ENCODE data around the gene DUSP14. TPM values are rescaled to one million over a fixed set of nuclear protein-coding genes. Genes with fewer than 3 reads are reported as not detected.

Gene DUSP14
- total and polyA plus RNA-seq, 2 of the 13 experiments (the other 11 are each of a cell fraction or from before 2014, with no cell fraction given): 33.5 to 39.8 TPM

GRCh38 chr17:37490022-37490587 lies 414 bp downstream of the DUSP14 start (continued):
- TF ChIP-seq AHDC1 (CRISPR knock-in tag; IDR thresholded peaks at IDR 0.05; ENCODE audit: borderline replicate concordance): no peak
- no peak for TF ChIP-seq ZBTB10 (CRISPR knock-in tag; IDR thresholded peaks at IDR 0.05; ENCODE audit: borderline replicate concordance)
- TF ChIP-seq CEBPB (IDR thresholded peaks at IDR 0.05; ENCODE audit: borderline replicate concordance, low read depth, low read length): no peak
- 0 out of 2 replicates have a peak, but pooled peaks have one; percentile 45 for TF ChIP-seq MXD3 (CRISPR knock-in tag; IDR thresholded peaks at IDR 0.05)
- no peak for TF ChIP-seq ZNF891 (CRISPR knock-in tag; IDR thresholded peaks at IDR 0.05)
- no peak for TF ChIP-seq HNRNPH1 (optimal IDR thresholded peaks at IDR 0.05; ENCODE audit: low read depth, low read length)
- no peak for TF ChIP-seq GMEB2 (CRISPR knock-in tag; IDR thresholded peaks at IDR 0.05; ENCODE audit: low read depth)
- 0 out of 2 replicates have a peak, but pooled peaks have one; percentile 23 for TF ChIP-seq ZNF160 (CRISPR knock-in tag; IDR thresholded peaks at IDR 0.05)
- no peak for TF ChIP-seq ZNF207 (IDR thresholded peaks at IDR 0.05; ENCODE audit: borderline replicate concordance)
- no peak for TF ChIP-seq TEAD2 (CRISPR knock-in tag; IDR thresholded peaks at IDR 0.05)
- TF ChIP-seq ZNF225 (CRISPR knock-in tag; IDR thresholded peaks at IDR 0.05): no peak
- TF ChIP-seq HCFC1 (IDR thresholded peaks at IDR 0.05; ENCODE audit: low read depth, low read length): no peak
- TF ChIP-seq ELF3 (CRISPR knock-in tag; IDR thresholded peaks at IDR 0.05): peak; percentile 20; the same call in 1 of the 2 replicates
- no peak for TF ChIP-seq XBP1 (CRISPR knock-in tag; IDR thresholded peaks at IDR 0.05)
- peak; percentile 59; the same call in 1 of the 2 replicates for TF ChIP-seq SIN3A (IDR thresholded peaks at IDR 0.05; ENCODE audit: borderline replicate concordance, low read depth, low read length)
- TF ChIP-seq KAT7 (CRISPR knock-in tag; IDR thresholded peaks at IDR 0.05; ENCODE audit: borderline replicate concordance): no peak
- no peak for TF ChIP-seq DRAP1 (CRISPR knock-in tag; IDR thresholded peaks at IDR 0.05)
- TF ChIP-seq LCORL (IDR thresholded peaks at IDR 0.05): no peak
- TF ChIP-seq LCORL (CRISPR knock-in tag; IDR thresholded peaks at IDR 0.05): no peak
- TF ChIP-seq ZSCAN9 (CRISPR knock-in tag; IDR thresholded peaks at IDR 0.05; ENCODE audit: borderline replicate concordance): no peak
- TF ChIP-seq ZNF350 (CRISPR knock-in tag; IDR thresholded peaks at IDR 0.05; ENCODE audit: borderline replicate concordance, low read depth): no peak

Data from HepG2 (cell line).